ENCODE results near the gene STAC2. TPM values are rescaled to one million over a fixed set of nuclear protein-coding genes. Genes with fewer than 3 reads are reported as not detected.

STAC2 gene
- total and polyA plus RNA-seq, 9 of the 15 experiments (the other 6 are each of a cell fraction or from before 2014, with no cell fraction given) = not detected

DNA sequence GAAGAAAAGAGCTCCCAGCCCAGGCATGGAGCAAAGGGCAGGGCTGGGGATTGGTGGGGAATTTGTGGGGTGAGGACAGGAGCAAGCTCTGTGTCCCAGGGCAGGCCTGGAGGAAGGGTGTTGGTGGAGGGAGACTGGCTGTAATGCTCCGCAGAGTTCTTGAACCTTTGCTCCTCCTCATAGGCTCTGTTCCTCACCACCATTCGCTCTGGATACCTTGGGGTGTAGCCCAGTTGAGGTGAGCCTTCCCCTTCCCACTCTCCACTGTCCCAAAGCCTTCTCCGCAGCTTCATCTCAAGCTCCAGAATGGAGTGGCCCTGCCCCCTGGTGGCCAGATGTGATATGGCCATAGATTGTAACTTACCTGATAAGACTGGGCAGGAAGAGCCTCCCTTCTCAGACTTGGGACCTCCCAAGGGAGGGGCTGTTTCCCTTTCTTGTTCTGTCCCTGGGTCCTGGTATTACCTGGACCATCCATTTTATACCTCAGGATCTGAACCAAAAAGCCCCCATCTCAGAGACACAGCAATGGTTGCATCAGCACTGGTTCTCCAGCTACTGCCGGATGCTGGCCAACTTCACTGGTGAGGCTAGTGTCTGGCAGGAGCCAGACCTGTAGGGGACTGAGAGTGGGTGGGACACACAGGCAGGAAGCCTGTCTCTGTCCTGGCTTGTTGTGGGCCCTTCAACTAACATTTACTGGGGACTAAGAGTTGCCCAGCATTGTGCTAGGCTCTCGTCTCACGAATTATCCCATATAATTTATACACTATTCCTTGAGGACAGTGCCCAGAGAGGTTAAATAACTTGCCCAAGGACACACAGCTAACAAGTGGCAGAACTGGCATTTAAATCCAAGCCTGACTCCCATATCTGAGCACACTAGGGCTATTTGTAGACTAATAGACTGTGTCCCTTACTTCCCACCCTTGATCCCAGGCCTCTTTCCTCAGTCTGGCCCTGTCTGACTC is 19.1 kb upstream of the STAC2 start (continued):
- no peak for TF ChIP-seq GABPA (tag; conservative IDR thresholded peaks at IDR 0.05; ENCODE audit: low read depth)
- TF ChIP-seq ZNF76 (CRISPR knock-in tag; IDR thresholded peaks at IDR 0.05; ENCODE audit: borderline replicate concordance) = no peak
- no peak for TF ChIP-seq TAF15 (IDR thresholded peaks at IDR 0.05; ENCODE audit: low read depth, low read length)
- TF ChIP-seq, protein P1, sequence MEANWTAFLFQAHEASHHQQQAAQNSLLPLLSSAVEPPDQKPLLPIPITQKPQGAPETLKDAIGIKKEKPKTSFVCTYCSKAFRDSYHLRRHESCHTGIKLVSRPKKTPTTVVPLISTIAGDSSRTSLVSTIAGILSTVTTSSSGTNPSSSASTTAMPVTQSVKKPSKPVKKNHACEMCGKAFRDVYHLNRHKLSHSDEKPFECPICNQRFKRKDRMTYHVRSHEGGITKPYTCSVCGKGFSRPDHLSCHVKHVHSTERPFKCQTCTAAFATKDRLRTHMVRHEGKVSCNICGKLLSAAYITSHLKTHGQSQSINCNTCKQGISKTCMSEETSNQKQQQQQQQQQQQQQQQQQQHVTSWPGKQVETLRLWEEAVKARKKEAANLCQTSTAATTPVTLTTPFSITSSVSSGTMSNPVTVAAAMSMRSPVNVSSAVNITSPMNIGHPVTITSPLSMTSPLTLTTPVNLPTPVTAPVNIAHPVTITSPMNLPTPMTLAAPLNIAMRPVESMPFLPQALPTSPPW (CRISPR knock-in tag; IDR thresholded peaks at IDR 0.05) = peak; percentile 61
- TF ChIP-seq ZNF175 (CRISPR knock-in tag; IDR thresholded peaks at IDR 0.05; ENCODE audit: low read depth) = no peak
- TF ChIP-seq ZSCAN29 (IDR thresholded peaks at IDR 0.05) = no peak
- TF ChIP-seq BRD4 (IDR thresholded peaks at IDR 0.05) = no peak
- no peak for TF ChIP-seq DDX20 (tag; IDR thresholded peaks at IDR 0.05; ENCODE audit: low read depth)
- TF ChIP-seq RBFOX2 (IDR thresholded peaks at IDR 0.05; ENCODE audit: low read depth, low read length) = no peak
- no peak for TF ChIP-seq KHSRP (IDR thresholded peaks at IDR 0.05)
- TF ChIP-seq, protein P2, sequence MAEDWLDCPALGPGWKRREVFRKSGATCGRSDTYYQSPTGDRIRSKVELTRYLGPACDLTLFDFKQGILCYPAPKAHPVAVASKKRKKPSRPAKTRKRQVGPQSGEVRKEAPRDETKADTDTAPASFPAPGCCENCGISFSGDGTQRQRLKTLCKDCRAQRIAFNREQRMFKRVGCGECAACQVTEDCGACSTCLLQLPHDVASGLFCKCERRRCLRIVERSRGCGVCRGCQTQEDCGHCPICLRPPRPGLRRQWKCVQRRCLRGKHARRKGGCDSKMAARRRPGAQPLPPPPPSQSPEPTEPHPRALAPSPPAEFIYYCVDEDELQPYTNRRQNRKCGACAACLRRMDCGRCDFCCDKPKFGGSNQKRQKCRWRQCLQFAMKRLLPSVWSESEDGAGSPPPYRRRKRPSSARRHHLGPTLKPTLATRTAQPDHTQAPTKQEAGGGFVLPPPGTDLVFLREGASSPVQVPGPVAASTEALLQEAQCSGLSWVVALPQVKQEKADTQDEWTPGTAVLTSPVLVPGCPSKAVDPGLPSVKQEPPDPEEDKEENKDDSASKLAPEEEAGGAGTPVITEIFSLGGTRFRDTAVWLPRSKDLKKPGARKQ (CRISPR knock-in tag; IDR thresholded peaks at IDR 0.05) = no peak
- no peak for TF ChIP-seq TBP (optimal IDR thresholded peaks at IDR 0.05; ENCODE audit: low read depth, low read length)
- no peak for TF ChIP-seq MAFG (tag; conservative IDR thresholded peaks at IDR 0.05)
- TF ChIP-seq, protein P3, sequence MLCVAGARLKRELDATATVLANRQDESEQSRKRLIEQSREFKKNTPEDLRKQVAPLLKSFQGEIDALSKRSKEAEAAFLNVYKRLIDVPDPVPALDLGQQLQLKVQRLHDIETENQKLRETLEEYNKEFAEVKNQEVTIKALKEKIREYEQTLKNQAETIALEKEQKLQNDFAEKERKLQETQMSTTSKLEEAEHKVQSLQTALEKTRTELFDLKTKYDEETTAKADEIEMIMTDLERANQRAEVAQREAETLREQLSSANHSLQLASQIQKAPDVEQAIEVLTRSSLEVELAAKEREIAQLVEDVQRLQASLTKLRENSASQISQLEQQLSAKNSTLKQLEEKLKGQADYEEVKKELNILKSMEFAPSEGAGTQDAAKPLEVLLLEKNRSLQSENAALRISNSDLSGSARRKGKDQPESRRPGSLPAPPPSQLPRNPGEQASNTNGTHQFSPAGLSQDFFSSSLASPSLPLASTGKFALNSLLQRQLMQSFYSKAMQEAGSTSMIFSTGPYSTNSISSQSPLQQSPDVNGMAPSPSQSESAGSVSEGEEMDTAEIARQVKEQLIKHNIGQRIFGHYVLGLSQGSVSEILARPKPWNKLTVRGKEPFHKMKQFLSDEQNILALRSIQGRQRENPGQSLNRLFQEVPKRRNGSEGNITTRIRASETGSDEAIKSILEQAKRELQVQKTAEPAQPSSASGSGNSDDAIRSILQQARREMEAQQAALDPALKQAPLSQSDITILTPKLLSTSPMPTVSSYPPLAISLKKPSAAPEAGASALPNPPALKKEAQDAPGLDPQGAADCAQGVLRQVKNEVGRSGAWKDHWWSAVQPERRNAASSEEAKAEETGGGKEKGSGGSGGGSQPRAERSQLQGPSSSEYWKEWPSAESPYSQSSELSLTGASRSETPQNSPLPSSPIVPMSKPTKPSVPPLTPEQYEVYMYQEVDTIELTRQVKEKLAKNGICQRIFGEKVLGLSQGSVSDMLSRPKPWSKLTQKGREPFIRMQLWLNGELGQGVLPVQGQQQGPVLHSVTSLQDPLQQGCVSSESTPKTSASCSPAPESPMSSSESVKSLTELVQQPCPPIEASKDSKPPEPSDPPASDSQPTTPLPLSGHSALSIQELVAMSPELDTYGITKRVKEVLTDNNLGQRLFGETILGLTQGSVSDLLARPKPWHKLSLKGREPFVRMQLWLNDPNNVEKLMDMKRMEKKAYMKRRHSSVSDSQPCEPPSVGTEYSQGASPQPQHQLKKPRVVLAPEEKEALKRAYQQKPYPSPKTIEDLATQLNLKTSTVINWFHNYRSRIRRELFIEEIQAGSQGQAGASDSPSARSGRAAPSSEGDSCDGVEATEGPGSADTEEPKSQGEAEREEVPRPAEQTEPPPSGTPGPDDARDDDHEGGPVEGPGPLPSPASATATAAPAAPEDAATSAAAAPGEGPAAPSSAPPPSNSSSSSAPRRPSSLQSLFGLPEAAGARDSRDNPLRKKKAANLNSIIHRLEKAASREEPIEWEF (CRISPR knock-in tag; IDR thresholded peaks at IDR 0.05) = no peak
- no peak for TF ChIP-seq SMAD3 (CRISPR knock-in tag; conservative IDR thresholded peaks at IDR 0.05)
- no peak for TF ChIP-seq SAP30 (IDR thresholded peaks at IDR 0.05; ENCODE audit: borderline replicate concordance, insufficient read depth, low read depth, low read length, poor library complexity, severe bottlenecking)
- no peak for TF ChIP-seq SP2 (IDR thresholded peaks at IDR 0.05; ENCODE audit: extremely low read depth, low read depth, low read length, poor library complexity, severe bottlenecking)
- no peak for TF ChIP-seq HLTF (IDR thresholded peaks at IDR 0.05)
- no peak for TF ChIP-seq RBM22 (IDR thresholded peaks at IDR 0.05; ENCODE audit: low read depth, low read length, poor library complexity, severe bottlenecking)
- TF ChIP-seq BHLHE40 (IDR thresholded peaks at IDR 0.05; ENCODE audit: low read length) = no peak

All from K562 (cell line).